Measurements from ENCODE around the gene IFNA7.
"Not testable (repeated sequence)": the region's sequence is repeated elsewhere in the genome, so short reads cannot be mapped to it uniquely, and the experiment has no call there.

IFNA7 gene

GRCh38 chr9:21202105-21202504 is at the start of gene IFNA7:
Gene IFNA7, minus strand, starts transcription at chr9:21202205. Its CDS starts 40 bp downstream, at chr9:21202165.
- not testable (repeated sequence) for DNase-seq (ENCODE audit: extremely low read depth in 1 of 2, low read depth in 1 of 2)

- DNase-seq (ENCODE audit: extremely low read depth in 1 of 2, low read depth in 1 of 2): no peak
Measured at GRCh38 chr9:21251638-21252037, 49.6 kb upstream of the IFNA7 start.

GRCh38 chr9:21251190-21251589 is 49.2 kb upstream of the IFNA7 start:
- DNase-seq (ENCODE audit: extremely low read depth in 1 of 2, low read depth in 1 of 2): no peak

- no peak for DNase-seq (ENCODE audit: extremely low read depth in 1 of 2, low read depth in 1 of 2)
Measured at GRCh38 chr9:21244836-21245235, 42.8 kb upstream of the IFNA7 start.

- no peak for DNase-seq (ENCODE audit: extremely low read depth in 1 of 2, low read depth in 1 of 2)
Measured at GRCh38 chr9:21239911-21240310, 37.9 kb upstream of the IFNA7 start, which contains the start of gene IFNA14. Gene IFNA14, minus strand, starts transcription at chr9:21240005. Its CDS starts 70 bp downstream, at chr9:21239935.

- DNase-seq (ENCODE audit: extremely low read depth in 1 of 2, low read depth in 1 of 2): not testable (repeated sequence)
Measured at GRCh38 chr9:21236360-21236714, 34.3 kb upstream of the IFNA7 start.

GRCh38 chr9:21235468-21236359 is 33.7 kb upstream of the IFNA7 start:
- not testable (repeated sequence) for DNase-seq (ENCODE audit: extremely low read depth in 1 of 2, low read depth in 1 of 2)

GRCh38 chr9:21234153-21234687 is 32.2 kb upstream of the IFNA7 start:
- no peak for DNase-seq (ENCODE audit: extremely low read depth in 1 of 2, low read depth in 1 of 2)

GRCh38 chr9:21233258-21233657 is 31.3 kb upstream of the IFNA7 start:
- no peak for DNase-seq (ENCODE audit: extremely low read depth in 1 of 2, low read depth in 1 of 2)

- no peak for DNase-seq (ENCODE audit: extremely low read depth in 1 of 2, low read depth in 1 of 2)
Measured at GRCh38 chr9:21228122-21228521, 26.1 kb upstream of the IFNA7 start, which contains the start of gene IFNA17. Gene IFNA17, minus strand, starts transcription at chr9:21228222. Its CDS starts 49 bp downstream, at chr9:21228173.

- DNase-seq (ENCODE audit: extremely low read depth in 1 of 2, low read depth in 1 of 2): not testable (repeated sequence)
Measured at GRCh38 chr9:21217211-21217610, 15.2 kb upstream of the IFNA7 start, which contains the start of gene IFNA16. Gene IFNA16, minus strand, starts transcription at chr9:21217311. Its CDS starts 6 bp downstream, at chr9:21217305.

- not testable (repeated sequence) for DNase-seq (ENCODE audit: extremely low read depth in 1 of 2, low read depth in 1 of 2)
Measured at GRCh38 chr9:21213411-21214326, 11.7 kb upstream of the IFNA7 start.

GRCh38 chr9:21212160-21212559 is 10.2 kb upstream of the IFNA7 start:
- not testable (repeated sequence) for DNase-seq (ENCODE audit: extremely low read depth in 1 of 2, low read depth in 1 of 2)

- not testable (repeated sequence) for DNase-seq (ENCODE audit: extremely low read depth in 1 of 2, low read depth in 1 of 2)
Measured at GRCh38 chr9:21210782-21211181, 8.8 kb upstream of the IFNA7 start.

- DNase-seq (ENCODE audit: extremely low read depth in 1 of 2, low read depth in 1 of 2): no peak
Measured at GRCh38 chr9:21210311-21210710, 8.3 kb upstream of the IFNA7 start.

- DNase-seq (ENCODE audit: extremely low read depth in 1 of 2, low read depth in 1 of 2): not testable (repeated sequence)
Measured at GRCh38 chr9:21207043-21207442, 5.0 kb upstream of the IFNA7 start, which contains the start of gene IFNA10. Gene IFNA10, minus strand, starts transcription at chr9:21207143. Its CDS starts 46 bp downstream, at chr9:21207097.

GRCh38 chr9:21205204-21205603 is 3.2 kb upstream of the IFNA7 start:
- DNase-seq (ENCODE audit: extremely low read depth in 1 of 2, low read depth in 1 of 2): no peak

GRCh38 chr9:21194867-21195776 is 6.9 kb downstream of the IFNA7 start:
- DNase-seq (ENCODE audit: extremely low read depth in 1 of 2, low read depth in 1 of 2): not testable (repeated sequence)

GRCh38 chr9:21187487-21187886 is 14.5 kb downstream of the IFNA7 start, which contains the start of gene IFNA4:
Gene IFNA4, minus strand, starts transcription at chr9:21187587. Its CDS starts 56 bp downstream, at chr9:21187531.
- not testable (repeated sequence) for DNase-seq (ENCODE audit: extremely low read depth in 1 of 2, low read depth in 1 of 2)
